Liver (tissue), 9 donors: ENCODE data around the gene NGRN. TPM values are rescaled to one million over a fixed set of nuclear protein-coding genes. Genes with fewer than 3 reads are reported as not detected.

Source experiments
- DNase-seq: peaks from one replicate; pipeline ENCODE4 v3.0.0-alpha.2; 2017; ENCODE audit warnings: low spot score
- H3K27ac ChIP-seq, 2 donors: one replicate each; pipeline ENCODE4 v1.7.0; 2013; ENCODE audit warnings: inconsistent platforms in 2 of 2, low read length in 2 of 2, control low read depth in 1 of 2, low read depth in 1 of 2, mild to moderate bottlenecking in 1 of 2
- H3K27me3 ChIP-seq, 4 donors: one replicate each; pipeline versions ENCODE4 v1.6.1 to v1.7.0; 2013; ENCODE audit warnings: low read length in 3 of 4, inconsistent platforms in 1 of 4, mild to moderate bottlenecking in 1 of 4, moderate library complexity in 1 of 4; ENCODE audit not compliant: control insufficient read depth in 4 of 4, insufficient read depth in 4 of 4
- H3K36me3 ChIP-seq, 4 donors: one replicate each; pipeline versions ENCODE4 v1.6.1 to v1.7.0; 2013; ENCODE audit warnings: low read length in 3 of 4, mild to moderate bottlenecking in 3 of 4, low read depth in 1 of 4, moderate library complexity in 1 of 4; ENCODE audit not compliant: control insufficient read depth in 4 of 4, insufficient read depth in 3 of 4
- H3K4me1 ChIP-seq, 4 donors: one replicate each; pipeline versions ENCODE4 v1.6.1 to v1.7.0; 2013; ENCODE audit warnings: low read length in 3 of 4, mild to moderate bottlenecking in 3 of 4, moderate library complexity in 1 of 4; ENCODE audit not compliant: control insufficient read depth in 4 of 4, insufficient read depth in 4 of 4
- H3K4me3 ChIP-seq, 3 donors: one replicate each; pipeline versions ENCODE4 v1.6.1 to v1.7.0; 2013; ENCODE audit warnings: low read length in 3 of 3, control low read depth in 1 of 3, low read depth in 1 of 3, mild to moderate bottlenecking in 1 of 3
- H3K9ac ChIP-seq, 2 donors: one replicate each; pipeline ENCODE4 v1.7.0; 2013; ENCODE audit warnings: low read length in 2 of 2, mild to moderate bottlenecking in 2 of 2, moderate library complexity in 2 of 2, control low read depth in 1 of 2, low read depth in 1 of 2
- H3K9me3 ChIP-seq, 4 donors: one replicate each; pipeline versions ENCODE4 v1.6.1 to v1.7.0; 2013; ENCODE audit warnings: low read length in 3 of 4; ENCODE audit not compliant: control insufficient read depth in 4 of 4
- ATF3 ChIP-seq: IDR thresholded peaks from 2 replicates; pipeline ENCODE4 v1.6.1; 2016; ENCODE audit warnings: antibody characterized with exemption
- CTCF ChIP-seq: fragments of 150-350 bp; IDR thresholded peaks from 2 replicates; pipeline ENCODE4 v1.5.1; 2017; ENCODE audit warnings: improper control_type of control experiment, low read depth, low read length; ENCODE audit not compliant: missing input control
- EGR1 ChIP-seq, 2 donors: IDR thresholded peaks; 2 replicates each; pipeline ENCODE4 v1.6.1; 2016 to 2018; ENCODE audit warnings: antibody characterized with exemption in 2 of 2, low read depth in 2 of 2
- FOXA1 ChIP-seq: IDR thresholded peaks from 2 replicates; pipeline ENCODE4 v1.6.1; 2016; ENCODE audit warnings: antibody characterized with exemption
- FOXA2 ChIP-seq: IDR thresholded peaks from 2 replicates; pipeline ENCODE4 v1.6.1; 2016; ENCODE audit warnings: antibody characterized with exemption
- GABPA ChIP-seq, 2 donors: IDR thresholded peaks in 1 of 2; conservative IDR thresholded peaks in 1 of 2; 2 replicates each; pipeline ENCODE4 v1.6.1; 2016; ENCODE audit warnings: antibody characterized with exemption in 2 of 2, mild to moderate bottlenecking in 1 of 2, moderate library complexity in 1 of 2
- HNF4A ChIP-seq, 2 donors: conservative IDR thresholded peaks; 2 replicates each; pipeline ENCODE4 v1.6.1; 2016; ENCODE audit warnings: antibody characterized with exemption in 2 of 2, mild to moderate bottlenecking in 2 of 2
- HNF4G ChIP-seq: IDR thresholded peaks from 2 replicates; pipeline ENCODE4 v1.6.1; 2016; ENCODE audit warnings: antibody characterized with exemption
- JUND ChIP-seq, 2 donors: IDR thresholded peaks; 2 replicates each; pipeline ENCODE4 v1.6.1; 2016; ENCODE audit warnings: antibody characterized with exemption in 2 of 2
- MAX ChIP-seq: IDR thresholded peaks from 2 replicates; pipeline ENCODE4 v1.6.1; 2016; ENCODE audit warnings: antibody characterized with exemption
- NR2F2 ChIP-seq: IDR thresholded peaks from 2 replicates; pipeline ENCODE4 v1.6.1; 2016; ENCODE audit warnings: antibody characterized with exemption
- RAD21 ChIP-seq, 2 donors: IDR thresholded peaks; 2 replicates each; pipeline ENCODE4 v1.6.1; 2016; ENCODE audit warnings: antibody characterized with exemption in 2 of 2, mild to moderate bottlenecking in 2 of 2
- REST ChIP-seq: IDR thresholded peaks from 2 replicates; pipeline ENCODE4 v1.6.1; 2016; ENCODE audit warnings: antibody characterized with exemption, mild to moderate bottlenecking
- RXRA ChIP-seq, 2 donors: IDR thresholded peaks; 2 replicates each; pipeline ENCODE4 v1.6.1; 2017 to 2018; ENCODE audit warnings: antibody characterized with exemption in 2 of 2, mild to moderate bottlenecking in 1 of 2
- SP1 ChIP-seq: IDR thresholded peaks from 2 replicates; pipeline ENCODE4 v1.6.1; 2018; ENCODE audit warnings: antibody characterized with exemption, mild to moderate bottlenecking
- TAF1 ChIP-seq: conservative IDR thresholded peaks from 2 replicates; pipeline ENCODE4 v1.6.1; 2016; ENCODE audit warnings: antibody characterized with exemption, mild to moderate bottlenecking
- YY1 ChIP-seq: IDR thresholded peaks from 2 replicates; pipeline ENCODE4 v1.6.1; 2016; ENCODE audit warnings: antibody characterized with exemption, mild to moderate bottlenecking
- ZBTB33 ChIP-seq: IDR thresholded peaks from 2 replicates; pipeline ENCODE4 v1.6.1; 2016; ENCODE audit warnings: antibody characterized with exemption
- WGBS: extraction: QIAGEN DNeasy Blood & Tissue Kit; methylation state at CpG from one replicate; pipeline ENCODE4 v1.1.7; 2013; 5-methylcytosine and 5-hydroxymethylcytosine counted together
- polyA plus RNA-seq, 2 donors: library from polyadenylated mRNA; stranded (reverse) in 1 of 2; unstranded in 1 of 2; fragments of 200-250 nt in 1 of 2; fragments of >200 nt in 1 of 2; fragmentation: Nextera tagmentation in 1 of 2; extraction: Ambion mirVana in 1 of 2; gene quantifications; one replicate each; pipeline versions ENCODE4 v1.2.1 to v1.2.3, GENCODE V29; 2013 to 2015
- total RNA-seq, 2 donors: library from RNA; depleted of rRNA; stranded (reverse); fragments of >200 nt; gene quantifications; one replicate each; pipeline ENCODE4 v1.2.3, GENCODE V29; 2014
- donor health status: healthy.
- donor health status: healthy.
- donor health status: healthy.
- donor health status: healthy.
- donor health status: healthy.

The NGRN gene
- total and polyA plus RNA-seq, 4 donors, result 22.8 to 26.6 (median 24.9) TPM

- TF ChIP-seq ZBTB33 (no peak), RAD21 (IDR thresholded peaks at IDR 0.05) (peak in 1 of 2 donors; percentile 29), HNF4A (conservative IDR thresholded peaks at IDR 0.05) (peak; percentile 58 to 63), YY1 (peak; percentile 71), FOXA1 (no peak), ATF3 (no peak), GABPA (IDR thresholded peaks at IDR 0.05 in 1 of 2, conservative IDR thresholded peaks at IDR 0.05 in 1 of 2) (peak in 1 of 2 donors; percentile 54), NR2F2 (peak; percentile 46), FOXA2 (no peak), SP1 (peak; percentile 74)
- no peak within 1 kb of the TSS for H3K9ac ChIP-seq
- peak; percentile 94 for DNase-seq
- no peaks in the 10 kb centered on the region for H3K36me3 ChIP-seq
- H3K9me3 ChIP-seq, result no peaks in the 10 kb centered on the region
- WGBS, result 2% methylated on average over 44 of the region's 44 CpGs
- H3K27ac ChIP-seq, result peak within 1 kb of the TSS in 1 of 2 donors; percentile 34
- H3K4me3 ChIP-seq, result peak within 1 kb of the TSS; percentile 26 to 52 (median 39)
- peaks cover 0 to 11% (median 6%) of the 10 kb centered on the region in 4 donors for H3K4me1 ChIP-seq
- H3K27me3 ChIP-seq, result no peaks in the 10 kb centered on the region
These were observed 16.1 kb upstream of the NGRN start, which contains the start of gene TTLL13 for GRCh38 chr15:90249203-90249863. TTLL13 (plus strand) TSS chr15:90249556; CDS start chr15:90250631, 1,075 bp downstream.

GRCh38 chr15:90257776-90258175 is 7.7 kb upstream of the NGRN start:
- Histone ChIP-seq H3K9me3 (no peaks in the 10 kb centered on the region), H3K27ac (no peak overlapping the region), H3K4me3 (no peak overlapping the region), H3K4me1 (no peaks in the 10 kb centered on the region), H3K36me3 (no peaks in the 10 kb centered on the region), H3K9ac (no peak overlapping the region), H3K27me3 (no peaks in the 10 kb centered on the region)
- DNase-seq, result no peak
- TF ChIP-seq GABPA (IDR thresholded peaks at IDR 0.05 in 1 of 2, conservative IDR thresholded peaks at IDR 0.05 in 1 of 2), result no peak
- no peak for TF ChIP-seq FOXA2
- TF ChIP-seq EGR1 (IDR thresholded peaks at IDR 0.05; ENCODE audit: low read depth in 2 of 2), result no peak
- no peak for TF ChIP-seq HNF4G
- TF ChIP-seq TAF1, result no peak
- TF ChIP-seq RAD21 (IDR thresholded peaks at IDR 0.05), result no peak
- TF ChIP-seq CTCF, result no peak
- TF ChIP-seq ZBTB33, result no peak
- TF ChIP-seq RXRA (IDR thresholded peaks at IDR 0.05), result no peak
- TF ChIP-seq NR2F2, result no peak
- no peak for TF ChIP-seq HNF4A (conservative IDR thresholded peaks at IDR 0.05)
- no peak for TF ChIP-seq ATF3
- TF ChIP-seq REST, result no peak
- TF ChIP-seq JUND (IDR thresholded peaks at IDR 0.05), result no peak
- no peak for TF ChIP-seq MAX
- no peak for TF ChIP-seq SP1
- 88% methylated on average over 7 of the region's 7 CpGs for WGBS
